Fibroblast of lung (primary cell): ENCODE results near the gene SLC39A8.

ENCODE experiments used
- CTCF ChIP-seq, 2 donors: IDR thresholded peaks in 1 of 2; conservative IDR thresholded peaks in 1 of 2; 1 replicate in 1 of 2; 2 replicates in 1 of 2; pipeline ENCODE4 v1.5.1; 2011 to 2012; ENCODE audit warnings: low read length in 2 of 2, control low read depth in 1 of 2, inconsistent platforms in 1 of 2, low read depth in 1 of 2, mild to moderate bottlenecking in 1 of 2
- EZH2 ChIP-seq: IDR thresholded peaks from 2 replicates; pipeline ENCODE4 v1.5.1; 2012; ENCODE audit warnings: low read length, control low read depth, mild to moderate bottlenecking; ENCODE audit errors: missing control alignments

DNA sequence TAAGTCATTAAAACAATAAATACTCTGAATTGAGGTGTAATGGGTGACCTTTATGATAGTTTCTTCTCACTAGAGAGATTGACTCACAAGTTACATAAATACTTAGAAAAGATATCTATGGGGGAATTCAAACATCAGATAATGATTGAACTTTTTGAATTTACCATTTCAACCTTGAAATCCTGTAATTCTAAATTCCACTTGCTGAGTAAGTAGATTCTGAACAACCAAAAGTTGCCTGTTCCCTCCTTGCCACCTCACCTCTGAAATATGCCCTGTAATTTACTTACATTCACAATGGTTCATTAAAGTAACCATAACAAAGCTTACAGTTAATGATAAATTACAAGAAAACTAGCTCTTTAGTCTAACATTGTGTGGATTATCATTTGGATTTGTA, 43.3 kb upstream of the SLC39A8 start:
- TF ChIP-seq CTCF (conservative IDR thresholded peaks at IDR 0.05 in 1 of 2, IDR thresholded peaks at IDR 0.05 in 1 of 2; ENCODE audit: low read depth in 1 of 2, low read length in 2 of 2) (no peak), EZH2 (no peak)
